ENCODE results near the gene AFF3.
"Not testable (repeated sequence)": the region's sequence is repeated elsewhere in the genome, so short reads cannot be mapped to it uniquely, and the experiment has no call there.

- not testable (repeated sequence) for TF ChIP-seq CTCF, POLR2A (IDR thresholded peaks at IDR 0.05)
These were observed 638.6 kb downstream of the AFF3 start for GRCh38 chr2:99503662-99504416.
